ENCODE measurements around the gene CALML3. TPM values are rescaled to one million over a fixed set of nuclear protein-coding genes. Genes with fewer than 3 reads are reported as not detected.

CALML3 gene
- total and polyA plus RNA-seq, 8 donors, result 0.46 to 64.6 TPM; not detected in 6

DNA sequence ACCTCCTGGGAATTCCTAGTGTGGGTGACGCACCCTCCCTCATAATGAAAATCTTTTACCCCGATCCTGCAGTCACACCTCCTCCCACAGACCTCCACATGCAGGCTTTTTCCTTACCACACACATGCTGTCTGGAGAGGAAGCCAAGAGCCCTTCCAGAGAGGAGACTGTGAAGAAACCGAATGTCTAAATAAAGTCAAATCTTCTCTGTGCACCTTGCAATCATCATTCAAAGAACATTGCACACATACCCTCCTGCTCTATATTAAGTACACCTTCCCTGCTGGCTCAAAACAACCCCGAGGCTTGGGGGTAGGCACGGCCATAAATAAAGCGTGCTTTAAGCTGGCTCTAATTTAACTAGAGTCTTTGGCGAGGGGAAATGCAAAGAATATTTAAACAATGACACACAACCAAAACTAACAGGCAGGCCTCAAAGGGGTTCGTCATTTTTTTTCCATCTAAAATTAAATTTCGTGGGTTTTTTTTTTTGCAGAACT lies 34.9 kb downstream of the CALML3 start:
- DNase-seq, result peak in 1 of 2 donors; percentile 5
- no peaks in the 10 kb centered on the region for H3K9me3 ChIP-seq
- H3K36me3 ChIP-seq, result no peaks in the 10 kb centered on the region
- no peaks in the 10 kb centered on the region for H3K27me3 ChIP-seq
- 25 to 41% (median 34%) methylated on average over 9 of the region's 9 CpGs for whole genome bisulfite sequencing, 5 donors
- peak overlapping the region in 1 of 5 donors; percentile 43 for H3K27ac ChIP-seq
- no peak for TF ChIP-seq POLR2AphosphoS5 (IDR thresholded peaks at IDR 0.05)
- TF ChIP-seq EP300 (IDR thresholded peaks at IDR 0.05), result no peak
- TF ChIP-seq POLR2A (IDR thresholded peaks at IDR 0.05), result no peak
- H3K4me1 ChIP-seq, result peaks cover 7 to 53% (median 18%) of the 10 kb centered on the region in 4 donors
- H3K4me3 ChIP-seq, result no peak overlapping the region
- intact Hi-C loops (cut with DNase I; ENCODE audit: low total_unique reads), result no loop called here

GRCh38 chr10:5560142-5560816 lies 35.5 kb downstream of the CALML3 start:
- Histone ChIP-seq H3K9me3 (no peaks in the 10 kb centered on the region), H3K27me3 (no peaks in the 10 kb centered on the region), H3K36me3 (no peaks in the 10 kb centered on the region), H3K4me3 (no peak overlapping the region), H3K27ac (peak overlapping the region in 1 of 5 donors; percentile 43), H3K4me1 (peaks cover under 1 to 47% (median 12%) of the 10 kb centered on the region in 4 donors)
- WGBS, 5 donors, result 88 to 94% (median 93%) methylated on average over 10 of the region's 10 CpGs
- intact Hi-C loops (cut with DNase I; ENCODE audit: low total_unique reads), result no loop called here
- DNase-seq, result peak in 1 of 2 donors; percentile 5
- TF ChIP-seq EP300 (IDR thresholded peaks at IDR 0.05) (no peak), POLR2A (IDR thresholded peaks at IDR 0.05) (no peak), POLR2AphosphoS5 (IDR thresholded peaks at IDR 0.05) (no peak), CTCF (IDR thresholded peaks at IDR 0.05) (no peak)

DNA sequence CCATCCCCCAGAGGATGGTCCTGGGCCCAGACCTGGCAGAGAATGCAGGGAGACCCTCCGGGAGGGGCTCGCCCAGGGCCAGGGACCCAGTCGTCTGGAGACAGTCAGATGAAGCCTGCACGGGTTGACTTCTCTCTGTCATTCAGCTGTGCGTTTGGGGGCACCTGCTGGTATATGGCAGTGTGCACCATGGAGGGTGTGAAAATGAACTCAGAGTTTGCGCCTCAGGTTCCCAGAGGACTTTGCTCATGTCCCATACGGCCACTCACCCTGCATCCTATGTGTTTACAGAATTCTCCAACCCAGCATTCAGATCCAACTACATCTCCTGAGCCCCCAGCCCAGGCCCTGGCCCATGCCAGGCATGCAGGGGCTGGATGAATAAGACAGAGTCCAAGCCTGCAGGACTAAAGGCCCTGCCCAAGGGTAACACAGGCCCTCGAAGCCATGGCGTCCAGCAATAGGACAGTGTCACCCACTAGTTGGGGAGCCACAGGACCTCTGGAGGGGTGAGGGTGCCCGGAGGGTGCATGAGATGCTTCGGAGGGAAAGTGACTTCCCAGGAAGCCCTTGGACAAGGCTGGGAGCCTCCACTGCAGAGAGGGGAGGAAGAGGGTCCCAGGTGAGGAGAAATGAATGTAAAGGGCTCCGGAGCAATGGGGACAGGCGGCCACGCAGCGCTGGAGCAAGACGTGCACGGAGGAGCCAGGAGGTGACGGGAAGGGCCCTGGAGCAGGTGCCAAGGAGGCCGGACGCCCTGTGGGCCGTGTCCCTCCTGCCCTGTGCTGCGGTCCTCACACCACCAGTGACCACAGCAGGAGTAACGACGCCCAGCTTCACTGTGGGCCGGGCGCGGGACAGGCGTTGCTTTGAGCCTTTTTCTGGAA lies 36.3 kb downstream of the CALML3 start:
- H3K9me3 ChIP-seq, result no peaks in the 10 kb centered on the region
- no peaks in the 10 kb centered on the region for H3K27me3 ChIP-seq
- no peaks in the 10 kb centered on the region for H3K36me3 ChIP-seq
- no peak overlapping the region for H3K27ac ChIP-seq
- DNase-seq, result peak in 1 of 2 donors; percentile 23
- no peak for TF ChIP-seq EP300 (IDR thresholded peaks at IDR 0.05)
- 92 to 98% (median 95%) methylated on average over 25 to 28 of the region's 28 CpGs for WGBS, 5 donors
- peaks cover 0 to 39% (median 7%) of the 10 kb centered on the region in 4 donors for H3K4me1 ChIP-seq
- intact Hi-C loops (cut with DNase I; ENCODE audit: low total_unique reads), result no loop called here
- no peak overlapping the region for H3K4me3 ChIP-seq

DNA sequence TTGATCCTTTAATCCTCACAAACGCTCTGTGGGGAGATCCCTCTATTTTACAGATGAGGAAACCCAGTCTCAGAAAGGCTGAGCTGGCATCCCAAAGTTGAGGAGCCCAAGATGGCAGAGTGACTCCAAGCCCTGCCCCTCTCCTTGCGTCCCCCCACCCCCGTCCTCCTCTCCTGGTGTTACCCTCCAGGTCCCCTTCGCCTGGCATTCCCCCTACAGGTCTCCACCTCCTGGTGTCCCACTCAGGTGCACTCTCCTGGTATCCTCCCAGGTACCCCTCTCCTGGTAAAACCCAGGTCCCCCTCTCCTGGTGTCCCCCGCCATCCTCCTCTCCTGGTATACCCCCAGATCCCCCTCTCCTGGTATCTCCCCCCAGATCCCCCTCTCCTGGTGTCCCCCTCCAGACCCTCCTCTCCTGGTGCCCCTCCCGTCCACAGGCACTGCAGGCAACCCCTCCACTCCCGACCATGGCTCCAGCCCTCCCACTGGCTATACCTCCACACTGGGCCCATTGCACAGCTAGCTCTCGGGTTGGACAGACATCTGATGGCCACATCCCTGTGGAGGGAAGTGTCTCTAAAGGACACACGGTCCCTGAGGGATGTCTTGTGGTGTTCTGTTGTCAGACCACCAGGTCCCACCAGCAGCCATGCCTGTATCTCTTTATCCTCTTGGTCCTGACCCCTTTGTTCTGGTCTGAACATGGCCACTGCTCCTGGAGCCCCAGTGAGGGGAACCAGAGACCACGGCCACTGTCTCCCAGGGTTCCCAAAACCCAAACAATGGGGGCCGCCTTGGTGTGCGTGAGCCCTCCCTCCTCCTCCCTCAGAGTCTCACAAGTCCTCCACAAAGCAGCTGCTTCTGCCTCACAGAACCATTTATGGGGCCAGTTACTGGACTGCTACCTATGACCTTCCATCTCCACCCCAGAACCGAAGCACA lies 37.2 kb downstream of the CALML3 start:
- H3K27me3 ChIP-seq, result no peaks in the 10 kb centered on the region
- H3K4me3 ChIP-seq, result no peak overlapping the region
- H3K27ac ChIP-seq, result no peak overlapping the region
- H3K9me3 ChIP-seq, result no peaks in the 10 kb centered on the region
- intact Hi-C loops (cut with DNase I; ENCODE audit: low total_unique reads), result no loop called here
- no peaks in the 10 kb centered on the region for H3K36me3 ChIP-seq
- DNase-seq, result peak in 1 of 2 donors; percentile 15
- WGBS, 5 donors, result 90 to 96% (median 93%) methylated on average over 13 of the region's 13 CpGs
- H3K4me1 ChIP-seq, result peaks cover 0 to 30% (median 7%) of the 10 kb centered on the region in 4 donors
- TF ChIP-seq POLR2A (IDR thresholded peaks at IDR 0.05) (no peak), CTCF (IDR thresholded peaks at IDR 0.05) (no peak), EP300 (IDR thresholded peaks at IDR 0.05) (no peak), POLR2AphosphoS5 (IDR thresholded peaks at IDR 0.05) (no peak)

Data from stomach (tissue), 9 donors.